CD4-positive, alpha-beta T cell (primary cell): Measurements from ENCODE around the gene APOM. TPM values are rescaled to one million over a fixed set of nuclear protein-coding genes. Genes with fewer than 3 reads are reported as not detected.

Experiments
- ATAC-seq: fragments of 200-7000 bp; cut with Tn5 transposase; one replicate; pipeline ENCODE4 v1.10.0; 2022; ENCODE audit warnings: mild to moderate bottlenecking; ENCODE audit not compliant: poor library complexity
- CTCF ChIA-PET: fragments of 350-600 bp; sonication (Branson Sonifier 250); formaldehyde crosslinking; loops from one replicate; lab custom pipeline; 2021; ENCODE audit warnings: antibody characterized with exemption, inconsistent platforms; lab: Charles Lee
- POLR2A ChIA-PET: fragments of 350-600 bp; sonication (Branson Sonifier 250); formaldehyde crosslinking; loops from one replicate; lab custom pipeline; 2021; ENCODE audit warnings: antibody characterized with exemption, inconsistent platforms; lab: Charles Lee
- DNase-seq, 14 experiments: peaks; one replicate each; pipeline ENCODE4 v3.0.0-alpha.2; 2013 to 2020; ENCODE audit warnings: mixed read lengths in 2 of 14
- H3K27ac ChIP-seq, 2 donors: one replicate each; pipeline versions ENCODE4 v1.5.1 to v1.7.0; 2013; ENCODE audit warnings: low read length in 2 of 2, low read depth in 1 of 2, mild to moderate bottlenecking in 1 of 2
- H3K27me3 ChIP-seq, 2 experiments: 1 replicate in 1 of 2; 2 replicates in 1 of 2; pipeline versions ENCODE4 v1.6.1 to v1.7.0; 2013; ENCODE audit warnings: low read length in 2 of 2, control low read depth in 1 of 2, mild to moderate bottlenecking in 1 of 2, moderate library complexity in 1 of 2; ENCODE audit not compliant: insufficient read depth in 2 of 2, control insufficient read depth in 1 of 2
- H3K36me3 ChIP-seq: one replicate; pipeline ENCODE4 v1.6.1; 2013; ENCODE audit warnings: low read length, control low read depth; ENCODE audit not compliant: insufficient read depth
- H3K4me1 ChIP-seq: one replicate; pipeline ENCODE4 v1.6.1; 2013; ENCODE audit warnings: low read length, control low read depth; ENCODE audit not compliant: insufficient read depth
- H3K4me3 ChIP-seq: one replicate; pipeline ENCODE4 v1.5.1; 2013; ENCODE audit warnings: mild to moderate bottlenecking, low read length, moderate library complexity
- H3K9me3 ChIP-seq, 2 experiments: 1 replicate in 1 of 2; 2 replicates in 1 of 2; pipeline versions ENCODE4 v1.6.1 to v1.7.0; 2013; ENCODE audit warnings: low read length in 2 of 2, mild to moderate bottlenecking in 2 of 2, control low read depth in 1 of 2, moderate library complexity in 1 of 2; ENCODE audit not compliant: control insufficient read depth in 1 of 2, insufficient read depth in 1 of 2
- H3K27ac Mint-ChIP-seq: one replicate; pipeline ENCODE4 v1.8.0; 2020; ENCODE audit warnings: mixed read lengths
- H3K27me3 Mint-ChIP-seq: one replicate; pipeline ENCODE4 v1.8.0; 2021; ENCODE audit warnings: mixed read lengths
- H3K36me3 Mint-ChIP-seq: one replicate; pipeline ENCODE4 v1.8.0; 2021; ENCODE audit warnings: low read depth, mixed read lengths
- H3K4me1 Mint-ChIP-seq: one replicate; pipeline ENCODE4 v1.8.0; 2021; ENCODE audit warnings: low read depth, mixed read lengths
- H3K4me3 Mint-ChIP-seq: one replicate; pipeline ENCODE4 v1.8.0; 2020; ENCODE audit warnings: mild to moderate bottlenecking, mixed read lengths
- H3K9me3 Mint-ChIP-seq: one replicate; pipeline ENCODE4 v1.8.0; 2020; ENCODE audit warnings: mixed read lengths
- CTCF ChIP-seq: fragments of 200-600 bp; IDR thresholded peaks from one replicate; pipeline ENCODE4 v1.8.0; 2022; ENCODE audit warnings: antibody characterized with exemption, mild to moderate bottlenecking
- intact Hi-C, 2 experiments: fragments of 100-400 bp; cut with DNase I in 1 of 2; cut with micrococcal nuclease in 1 of 2; formaldehyde crosslinking; loops; one replicate each; pipeline versions ENCODE4 v1.15.1 to v1.9.0; 2023 to 2025; cut with DNase I, micrococcal nuclease
- total RNA-seq, 174 experiments: library from RNA in 2 of 174; stranded (reverse) in 2 of 174; gene quantifications; one replicate each; pipeline ENCODE4 v1.2.3 and lab custom pipeline; 2021 to 2026

APOM gene
- total RNA-seq, 2 experiments from 2014 or later = 4.2 to 4.6 TPM

- Histone ChIP-seq H3K4me1 (no peaks in the 10 kb centered on the region), H3K27ac (no peak overlapping the region), H3K4me3 (no peak overlapping the region), H3K27me3 (no peaks in the 10 kb centered on the region), H3K36me3 (peaks cover 86% of the 10 kb centered on the region), H3K9me3 (no peaks in the 10 kb centered on the region)
- no peak for TF ChIP-seq CTCF
- intact Hi-C loops = no loop called here
- ChIA-PET POLR2A (no interaction called here), CTCF (no interaction called here)
- Mint-ChIP-seq H3K36me3 (peaks cover 88% of the 10 kb centered on the region), H3K9me3 (no peaks in the 10 kb centered on the region), H3K4me1 (peaks cover 4% of the 10 kb centered on the region), H3K4me3 (no peak overlapping the region), H3K27ac (no peak overlapping the region), H3K27me3 (no peaks in the 10 kb centered on the region)
- ATAC-seq = no peak
- DNase-seq = no peak
Measured at GRCh38 chr6:31692353-31692752, 36.7 kb downstream of the APOM start.

- Mint-ChIP-seq H3K4me3 (no peak overlapping the region), H3K27me3 (no peaks in the 10 kb centered on the region), H3K36me3 (peaks cover 88% of the 10 kb centered on the region), H3K27ac (peak overlapping the region; percentile 27), H3K9me3 (no peaks in the 10 kb centered on the region), H3K4me1 (peaks cover 10% of the 10 kb centered on the region)
- Histone ChIP-seq H3K36me3 (peaks cover 86% of the 10 kb centered on the region), H3K27ac (no peak overlapping the region), H3K27me3 (no peaks in the 10 kb centered on the region), H3K4me1 (no peaks in the 10 kb centered on the region), H3K9me3 (no peaks in the 10 kb centered on the region), H3K4me3 (no peak overlapping the region)
- ATAC-seq (no peak), DNase-seq (no peak)
- no peak for TF ChIP-seq CTCF
- CTCF ChIA-PET = interaction anchor here (1.8 kb wide), 1 partner anchor 94 kb away, joined by 5 read pairs; no protein-coding TSS in a partner anchor
- intact Hi-C loops = no loop called here
- POLR2A ChIA-PET = interaction anchor here (0.5 kb wide), 1 partner anchor 206 kb away, joined by 3 read pairs; no protein-coding TSS in a partner anchor
Measured at GRCh38 chr6:31692886-31693285, 37.2 kb downstream of the APOM start.

- peaks cover 80% of the 10 kb centered on the region for H3K36me3 ChIP-seq
Measured at GRCh38 chr6:31693535-31693934, 37.8 kb downstream of the APOM start.

More at GRCh38 chr6:31693535-31693934, 37.8 kb downstream of the APOM start:
- Mint-ChIP-seq H3K4me3 (no peak overlapping the region), H3K27ac (peak overlapping the region; percentile 27), H3K4me1 (peaks cover 13% of the 10 kb centered on the region), H3K27me3 (no peaks in the 10 kb centered on the region), H3K36me3 (peaks cover 86% of the 10 kb centered on the region), H3K9me3 (no peaks in the 10 kb centered on the region)
- ChIA-PET POLR2A (no interaction called here), CTCF (interaction anchor here (1.8 kb wide), 1 partner anchor 95 kb away, joined by 5 read pairs; no protein-coding TSS in a partner anchor)
- no peak for ATAC-seq
- no peak overlapping the region for H3K27ac ChIP-seq
- no peak for DNase-seq
- H3K4me3 ChIP-seq = no peak overlapping the region
- H3K4me1 ChIP-seq = peaks cover under 1% of the 10 kb centered on the region
- no peaks in the 10 kb centered on the region for H3K9me3 ChIP-seq
- no peak for TF ChIP-seq CTCF
- intact Hi-C loops = no loop called here
- no peaks in the 10 kb centered on the region for H3K27me3 ChIP-seq
